Globus pallidus (tissue), 1 donor: ENCODE results near the gene NIT1.

Experiments
- DNase-seq: peaks from one replicate; pipeline ENCODE4 v3.0.0-alpha.2; 2015; ENCODE audit warnings: low spot score

The NIT1 gene

GRCh38 chr1:161084597-161084988 lies 33.3 kb upstream of the NIT1 start:
- no peak for DNase-seq

GRCh38 chr1:161085165-161085564 lies 32.7 kb upstream of the NIT1 start:
- no peak for DNase-seq

GRCh38 chr1:161086457-161086856 lies 31.4 kb upstream of the NIT1 start:
- DNase-seq = no peak

- no peak for DNase-seq
Measured at GRCh38 chr1:161088587-161089110, 29.3 kb upstream of the NIT1 start.

GRCh38 chr1:161089251-161089924 lies 28.5 kb upstream of the NIT1 start, which contains the start of gene NECTIN4:
Gene NECTIN4, minus strand, starts transcription at chr1:161089558. Its CDS starts 262 bp downstream, at chr1:161089296.
- DNase-seq = no peak

GRCh38 chr1:161089938-161090337 lies 28.0 kb upstream of the NIT1 start:
- DNase-seq = no peak

GRCh38 chr1:161090617-161091016 lies 27.3 kb upstream of the NIT1 start:
- no peak for DNase-seq

GRCh38 chr1:161091093-161091492 lies 26.8 kb upstream of the NIT1 start:
- no peak for DNase-seq

GRCh38 chr1:161091796-161092507 lies 26.0 kb upstream of the NIT1 start:
- no peak for DNase-seq

- DNase-seq = no peak
Measured at GRCh38 chr1:161092621-161093028, 25.3 kb upstream of the NIT1 start.

GRCh38 chr1:161094481-161094880 lies 23.4 kb upstream of the NIT1 start:
- DNase-seq = no peak

- DNase-seq = no peak
Measured at GRCh38 chr1:161095230-161095629, 22.7 kb upstream of the NIT1 start.

GRCh38 chr1:161096015-161096414 lies 21.9 kb upstream of the NIT1 start:
- DNase-seq = no peak

GRCh38 chr1:161096530-161096929 lies 21.4 kb upstream of the NIT1 start:
- no peak for DNase-seq

GRCh38 chr1:161098210-161099068 lies 19.5 kb upstream of the NIT1 start, which contains the start of gene KLHDC9:
Gene KLHDC9, plus strand, starts transcription at chr1:161098361. Its CDS starts 175 bp downstream, at chr1:161098536.
- no peak for DNase-seq

- DNase-seq = no peak
Measured at GRCh38 chr1:161099090-161099802, 18.7 kb upstream of the NIT1 start.

GRCh38 chr1:161100556-161100955 lies 17.3 kb upstream of the NIT1 start:
- DNase-seq = no peak

- no peak for DNase-seq
Measured at GRCh38 chr1:161106431-161106830, 11.5 kb upstream of the NIT1 start.

- no peak for DNase-seq
Measured at GRCh38 chr1:161111117-161111516, 6.8 kb upstream of the NIT1 start.

GRCh38 chr1:161111527-161111926 lies 6.4 kb upstream of the NIT1 start:
- no peak for DNase-seq

GRCh38 chr1:161113915-161114314 lies 4.0 kb upstream of the NIT1 start:
- DNase-seq = no peak

- peak; percentile 23 for DNase-seq
Measured at GRCh38 chr1:161114556-161114955, 3.3 kb upstream of the NIT1 start.
